Astrocyte of the hippocampus (primary cell): ENCODE results near the gene LRRC8C.
"Not testable (repeated sequence)": the region's sequence is repeated elsewhere in the genome, so short reads cannot be mapped to it uniquely, and the experiment has no call there.

Experiments
- DNase-seq: peaks from one replicate; pipeline ENCODE4 v3.0.0; 2011; ENCODE audit warnings: low read depth, low spot score

Gene LRRC8C

GRCh38 chr1:89632657-89633247 lies at the start of gene LRRC8C:
Gene LRRC8C, plus strand, starts transcription at chr1:89633120. Its CDS starts 53,354 bp downstream, at chr1:89686474.
- DNase-seq = peak; percentile 95

GRCh38 chr1:89584211-89584610 lies 48.7 kb upstream of the LRRC8C start:
- DNase-seq = no peak

- no peak for DNase-seq
Measured at GRCh38 chr1:89584781-89585180, 48.1 kb upstream of the LRRC8C start.

- DNase-seq = no peak
Measured at GRCh38 chr1:89587729-89588161, 45.2 kb upstream of the LRRC8C start.

- no peak for DNase-seq
Measured at GRCh38 chr1:89588480-89588879, 44.4 kb upstream of the LRRC8C start.

GRCh38 chr1:89589515-89589914 lies 43.4 kb upstream of the LRRC8C start:
- DNase-seq = peak; percentile 33

- no peak for DNase-seq
Measured at GRCh38 chr1:89590341-89591080, 42.4 kb upstream of the LRRC8C start.

GRCh38 chr1:89592861-89593302 lies 40.0 kb upstream of the LRRC8C start:
- not testable (repeated sequence) for DNase-seq

GRCh38 chr1:89594096-89594740 lies 38.7 kb upstream of the LRRC8C start:
- no peak for DNase-seq

- no peak for DNase-seq
Measured at GRCh38 chr1:89596698-89597097, 36.2 kb upstream of the LRRC8C start.

GRCh38 chr1:89598450-89599331 lies 34.2 kb upstream of the LRRC8C start:
- DNase-seq = peak; percentile 64

GRCh38 chr1:89599332-89599630 lies 33.6 kb upstream of the LRRC8C start:
- DNase-seq = no peak

GRCh38 chr1:89600451-89601224 lies 32.3 kb upstream of the LRRC8C start:
- no peak for DNase-seq

GRCh38 chr1:89602871-89603404 lies 30.0 kb upstream of the LRRC8C start:
- DNase-seq = no peak

GRCh38 chr1:89603651-89604413 lies 29.1 kb upstream of the LRRC8C start:
- no peak for DNase-seq

- no peak for DNase-seq
Measured at GRCh38 chr1:89604414-89604735, 28.5 kb upstream of the LRRC8C start.

- peak; percentile 87 for DNase-seq
Measured at GRCh38 chr1:89605692-89606091, 27.2 kb upstream of the LRRC8C start.

- no peak for DNase-seq
Measured at GRCh38 chr1:89606227-89606980, 26.5 kb upstream of the LRRC8C start.

GRCh38 chr1:89607156-89607555 lies 25.8 kb upstream of the LRRC8C start:
- DNase-seq = no peak
